ACC112 (cell line): ENCODE measurements around the gene RIN2.

Experiments
- H2AFZ ChIP-seq: fragments of 200-600 bp; sonication (generic); one replicate; pipeline ENCODE4 v1.6.0; 2017; ENCODE audit warnings: antibody characterized with exemption, low read length; ENCODE audit not compliant: unreplicated experiment
- H3K27ac ChIP-seq: fragments of 200-600 bp; sonication (generic); 2 replicates; pipeline ENCODE4 v1.5.1; 2014; ENCODE audit warnings: low read depth, mild to moderate bottlenecking, antibody characterized with exemption, low read length, moderate library complexity
- H3K27me3 ChIP-seq: fragments of 200-600 bp; sonication (generic); 2 replicates; pipeline ENCODE4 v1.6.1; 2014; ENCODE audit warnings: mild to moderate bottlenecking, antibody characterized with exemption, low read length, moderate library complexity, mixed read lengths; ENCODE audit not compliant: insufficient read depth
- H3K36me3 ChIP-seq: fragments of 200-600 bp; sonication (generic); 2 replicates; pipeline ENCODE4 v1.6.1; 2016; ENCODE audit warnings: mild to moderate bottlenecking, antibody characterized with exemption, low read length, moderate library complexity, mixed read lengths; ENCODE audit not compliant: insufficient read depth
- H3K4me1 ChIP-seq: fragments of 200-600 bp; sonication (generic); one replicate; pipeline ENCODE4 v1.6.1; 2016; ENCODE audit warnings: low read length, mixed read lengths; ENCODE audit not compliant: insufficient read depth, unreplicated experiment, control insufficient read depth
- H3K4me3 ChIP-seq: fragments of 200-600 bp; sonication (generic); 2 replicates; pipeline ENCODE4 v1.5.1; 2014; ENCODE audit warnings: mild to moderate bottlenecking, low read depth, low read length
- H3K79me2 ChIP-seq: fragments of 200-600 bp; sonication (generic); one replicate; pipeline ENCODE4 v1.6.0; 2016; ENCODE audit warnings: low read length; ENCODE audit not compliant: control insufficient read depth, unreplicated experiment, insufficient read depth

Gene RIN2

GRCh38 chr20:19765266-19765665 lies 7.2 kb downstream of the RIN2 start:
- no peak overlapping the region for H3K27ac ChIP-seq
- no peak overlapping the region for H3K4me3 ChIP-seq
- H3K79me2 ChIP-seq, result peaks cover 4% of the 10 kb centered on the region
- no peak overlapping the region for H2AFZ ChIP-seq
- H3K4me1 ChIP-seq, result peaks cover 24% of the 10 kb centered on the region
- no peaks in the 10 kb centered on the region for H3K36me3 ChIP-seq
- no peaks in the 10 kb centered on the region for H3K27me3 ChIP-seq

- H3K4me1 ChIP-seq, result peaks cover 17% of the 10 kb centered on the region
- no peak overlapping the region for H3K4me3 ChIP-seq
- H3K36me3 ChIP-seq, result no peaks in the 10 kb centered on the region
- H3K27me3 ChIP-seq, result no peaks in the 10 kb centered on the region
- H3K27ac ChIP-seq, result no peak overlapping the region
- peaks cover 4% of the 10 kb centered on the region for H3K79me2 ChIP-seq
- H2AFZ ChIP-seq, result no peak overlapping the region
Observed at GRCh38 chr20:19765913-19766312, 7.9 kb downstream of the RIN2 start.

GRCh38 chr20:19767070-19767469 lies 9.0 kb downstream of the RIN2 start:
- Histone ChIP-seq H3K79me2 (peaks cover 4% of the 10 kb centered on the region), H3K36me3 (no peaks in the 10 kb centered on the region), H3K27ac (no peak overlapping the region), H2AFZ (no peak overlapping the region), H3K4me3 (no peak overlapping the region), H3K27me3 (no peaks in the 10 kb centered on the region), H3K4me1 (peaks cover 6% of the 10 kb centered on the region)

GRCh38 chr20:19768325-19768842 lies 10.3 kb downstream of the RIN2 start:
- H3K4me1 ChIP-seq, result peaks cover 4% of the 10 kb centered on the region
- peaks cover 4% of the 10 kb centered on the region for H3K79me2 ChIP-seq
- H3K36me3 ChIP-seq, result no peaks in the 10 kb centered on the region
- H3K27me3 ChIP-seq, result no peaks in the 10 kb centered on the region
- no peak overlapping the region for H2AFZ ChIP-seq
- no peak overlapping the region for H3K4me3 ChIP-seq
- H3K27ac ChIP-seq, result no peak overlapping the region

DNA sequence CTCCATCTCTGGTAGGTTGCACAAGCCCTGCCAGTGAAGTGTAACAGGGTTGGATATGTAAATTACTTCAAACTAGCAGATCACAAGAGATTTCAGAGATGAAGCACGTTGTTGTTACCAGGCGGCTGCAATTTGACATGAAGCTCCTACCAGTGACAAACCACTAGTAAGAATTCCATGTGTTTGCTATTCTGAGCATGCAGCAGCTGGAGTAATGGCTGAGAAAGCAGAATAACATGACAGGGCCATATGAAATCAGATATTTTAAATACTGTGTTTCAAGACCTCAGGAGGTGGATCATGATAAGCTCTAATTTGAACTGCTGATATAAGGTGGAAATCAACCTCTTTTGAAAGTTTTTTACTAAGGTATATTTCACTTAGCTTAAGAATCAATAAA lies 11.4 kb downstream of the RIN2 start:
- H3K36me3 ChIP-seq, result no peaks in the 10 kb centered on the region
- peaks cover 4% of the 10 kb centered on the region for H3K79me2 ChIP-seq
- peaks cover under 1% of the 10 kb centered on the region for H3K4me1 ChIP-seq
- no peak overlapping the region for H3K4me3 ChIP-seq
- no peak overlapping the region for H2AFZ ChIP-seq
- no peaks in the 10 kb centered on the region for H3K27me3 ChIP-seq
- H3K27ac ChIP-seq, result no peak overlapping the region

- Histone ChIP-seq H3K4me3 (no peak overlapping the region), H3K27me3 (no peaks in the 10 kb centered on the region), H3K27ac (no peak overlapping the region), H3K79me2 (peaks cover 1% of the 10 kb centered on the region), H3K4me1 (peaks cover 3% of the 10 kb centered on the region), H3K36me3 (no peaks in the 10 kb centered on the region), H2AFZ (no peak overlapping the region)
Observed at GRCh38 chr20:19770375-19770774, 12.3 kb downstream of the RIN2 start.

- no peaks in the 10 kb centered on the region for H3K27me3 ChIP-seq
- H3K27ac ChIP-seq, result no peak overlapping the region
- H3K36me3 ChIP-seq, result no peaks in the 10 kb centered on the region
- H3K4me1 ChIP-seq, result peaks cover 3% of the 10 kb centered on the region
- no peak overlapping the region for H2AFZ ChIP-seq
- H3K4me3 ChIP-seq, result no peak overlapping the region
- H3K79me2 ChIP-seq, result no peaks in the 10 kb centered on the region
Observed at GRCh38 chr20:19771031-19771430, 13.0 kb downstream of the RIN2 start.

GRCh38 chr20:19773471-19773870 lies 15.4 kb downstream of the RIN2 start:
- H3K27me3 ChIP-seq, result no peaks in the 10 kb centered on the region
- H3K79me2 ChIP-seq, result peaks cover 2% of the 10 kb centered on the region
- H3K4me1 ChIP-seq, result peaks cover 18% of the 10 kb centered on the region
- no peak overlapping the region for H3K27ac ChIP-seq
- no peaks in the 10 kb centered on the region for H3K36me3 ChIP-seq
- no peak overlapping the region for H2AFZ ChIP-seq
- H3K4me3 ChIP-seq, result no peak overlapping the region

DNA sequence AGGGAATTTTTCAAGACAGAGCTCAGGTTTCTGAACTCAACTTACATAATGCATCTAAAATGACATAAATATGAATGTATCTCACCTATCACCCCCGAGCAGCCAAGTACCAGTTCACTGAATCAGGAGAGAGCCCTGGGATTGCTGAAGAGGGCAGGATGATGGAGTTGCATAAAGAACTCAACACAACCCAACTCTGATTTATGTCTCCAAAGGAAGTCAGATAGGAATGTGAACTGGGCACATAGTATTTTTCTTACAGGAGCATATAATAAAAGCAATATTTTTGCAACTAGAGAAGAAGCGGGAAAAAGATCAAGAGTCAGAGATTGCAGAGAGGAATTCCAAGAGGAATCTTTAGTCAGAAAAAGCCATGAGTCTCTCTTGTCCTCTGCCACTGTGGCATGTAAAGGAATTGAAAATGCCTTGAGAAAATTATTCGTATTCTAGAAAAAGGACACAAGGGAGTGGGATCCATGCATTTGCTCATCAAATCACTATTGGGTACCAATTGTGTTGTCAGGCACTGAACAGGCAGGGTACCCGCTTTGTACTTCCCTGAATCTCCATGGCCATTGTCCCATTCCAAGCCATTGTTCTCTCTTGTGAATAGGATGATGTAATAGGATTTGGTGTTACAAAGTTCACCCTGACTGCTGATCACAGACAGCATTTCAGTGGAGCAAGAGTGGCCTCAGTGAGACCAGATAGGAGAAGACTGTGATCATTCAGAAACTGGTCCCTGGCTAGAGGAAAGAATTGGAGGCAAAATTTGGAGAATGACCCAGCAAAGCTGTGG lies 16.3 kb downstream of the RIN2 start:
- H3K27ac ChIP-seq, result no peak overlapping the region
- H3K4me1 ChIP-seq, result peaks cover 18% of the 10 kb centered on the region
- no peak overlapping the region for H2AFZ ChIP-seq
- no peaks in the 10 kb centered on the region for H3K36me3 ChIP-seq
- H3K4me3 ChIP-seq, result no peak overlapping the region
- peaks cover 2% of the 10 kb centered on the region for H3K79me2 ChIP-seq
- no peaks in the 10 kb centered on the region for H3K27me3 ChIP-seq

DNA sequence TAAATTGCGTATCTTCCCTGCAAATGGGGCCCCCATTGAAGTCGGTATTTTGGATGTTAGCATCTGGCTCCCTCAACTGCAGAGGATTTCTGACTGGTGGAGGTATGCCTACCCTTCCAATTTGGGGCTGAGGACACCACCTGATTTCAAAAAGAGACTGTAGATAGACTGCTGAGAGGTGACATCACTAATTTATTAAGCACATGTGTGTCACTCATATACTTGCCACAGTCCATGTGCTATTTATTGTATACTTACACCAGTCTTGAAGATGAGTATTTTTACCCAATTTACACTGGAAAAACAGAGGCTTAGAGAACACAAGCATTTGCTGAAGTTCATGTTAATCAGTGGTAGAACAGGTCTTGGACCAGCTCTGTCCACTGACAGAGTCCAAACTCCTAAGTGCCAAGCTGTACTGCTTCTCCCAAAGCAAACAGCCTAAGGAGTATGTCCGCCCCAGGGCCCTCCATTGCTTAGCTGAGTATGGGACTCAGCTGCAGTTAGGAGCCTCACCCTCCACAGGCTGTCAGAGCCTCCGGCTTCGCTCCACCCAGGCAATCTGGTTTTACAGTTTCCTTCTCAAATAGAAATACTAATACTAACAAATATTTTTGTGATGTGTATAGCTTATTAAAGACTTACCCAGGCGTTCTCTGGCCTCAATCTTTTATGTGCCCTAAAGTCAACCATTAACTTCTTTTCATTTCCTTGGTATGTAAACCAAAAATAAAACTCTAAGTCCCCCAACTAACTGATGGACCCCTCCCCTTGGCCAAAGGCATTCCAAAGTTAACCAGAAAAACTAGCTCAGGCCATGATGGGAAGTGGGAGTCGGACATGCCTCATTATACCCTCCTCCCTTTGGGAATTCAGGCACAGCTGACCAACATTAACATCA lies 17.5 kb downstream of the RIN2 start:
- Histone ChIP-seq H3K36me3 (no peaks in the 10 kb centered on the region), H3K27ac (no peak overlapping the region), H2AFZ (no peak overlapping the region), H3K4me3 (no peak overlapping the region), H3K4me1 (peaks cover 18% of the 10 kb centered on the region), H3K27me3 (no peaks in the 10 kb centered on the region), H3K79me2 (peaks cover 2% of the 10 kb centered on the region)
